T47D (cell line): ENCODE measurements around the gene AKNA.

Source experiments
- DNase-seq, 2 experiments: peaks; one replicate each; pipeline versions ENCODE4 v3.0.0 to v3.0.0-alpha.2; 2011 to 2012; ENCODE audit warnings: low read depth in 1 of 2, low spot score in 1 of 2
- JUND ChIP-seq: IDR thresholded peaks from 2 replicates; pipeline ENCODE4 v1.6.1; 2012; ENCODE audit warnings: low read depth
- in situ Hi-C: cut with HindIII; loops from 2 replicates; pipeline ENCODE4 v1.10.0; 2016; ENCODE audit warnings: low sequenced_read_pairs, low pct_unique_long_range_greater_than_20kb

AKNA gene

DNA sequence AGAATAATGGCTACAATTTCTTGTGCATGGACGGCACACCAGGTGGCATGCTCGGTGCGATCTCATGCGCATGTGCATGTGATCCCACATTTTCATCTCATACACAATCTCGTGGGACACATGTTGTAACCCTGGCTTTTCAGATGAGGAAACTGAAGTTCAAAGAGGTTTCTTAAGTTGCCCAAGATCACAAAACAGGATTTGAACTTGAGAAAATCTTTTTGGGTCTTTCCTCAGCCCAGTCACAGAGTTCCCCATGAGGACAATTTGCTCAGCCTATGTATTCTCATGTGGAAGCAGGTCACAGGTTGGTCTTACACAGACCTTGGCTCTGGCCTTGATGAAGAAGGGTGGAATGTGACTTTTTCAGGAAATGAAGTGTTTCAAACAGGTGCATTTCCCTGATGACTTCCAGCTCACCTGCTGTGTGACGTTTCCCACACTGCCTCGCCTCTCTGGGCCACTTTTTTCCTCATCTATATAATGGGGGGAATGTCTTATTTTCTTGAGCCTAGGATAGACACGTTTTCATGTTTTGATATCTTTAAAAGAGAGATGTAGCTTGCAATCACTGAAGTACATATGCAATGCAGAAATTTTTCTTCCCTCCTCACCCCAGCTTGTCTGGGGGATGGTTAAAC is 71.9 kb downstream of the AKNA start:
- in situ Hi-C loops, result no loop called here
- no peak for TF ChIP-seq JUND
- no peak for DNase-seq

DNA sequence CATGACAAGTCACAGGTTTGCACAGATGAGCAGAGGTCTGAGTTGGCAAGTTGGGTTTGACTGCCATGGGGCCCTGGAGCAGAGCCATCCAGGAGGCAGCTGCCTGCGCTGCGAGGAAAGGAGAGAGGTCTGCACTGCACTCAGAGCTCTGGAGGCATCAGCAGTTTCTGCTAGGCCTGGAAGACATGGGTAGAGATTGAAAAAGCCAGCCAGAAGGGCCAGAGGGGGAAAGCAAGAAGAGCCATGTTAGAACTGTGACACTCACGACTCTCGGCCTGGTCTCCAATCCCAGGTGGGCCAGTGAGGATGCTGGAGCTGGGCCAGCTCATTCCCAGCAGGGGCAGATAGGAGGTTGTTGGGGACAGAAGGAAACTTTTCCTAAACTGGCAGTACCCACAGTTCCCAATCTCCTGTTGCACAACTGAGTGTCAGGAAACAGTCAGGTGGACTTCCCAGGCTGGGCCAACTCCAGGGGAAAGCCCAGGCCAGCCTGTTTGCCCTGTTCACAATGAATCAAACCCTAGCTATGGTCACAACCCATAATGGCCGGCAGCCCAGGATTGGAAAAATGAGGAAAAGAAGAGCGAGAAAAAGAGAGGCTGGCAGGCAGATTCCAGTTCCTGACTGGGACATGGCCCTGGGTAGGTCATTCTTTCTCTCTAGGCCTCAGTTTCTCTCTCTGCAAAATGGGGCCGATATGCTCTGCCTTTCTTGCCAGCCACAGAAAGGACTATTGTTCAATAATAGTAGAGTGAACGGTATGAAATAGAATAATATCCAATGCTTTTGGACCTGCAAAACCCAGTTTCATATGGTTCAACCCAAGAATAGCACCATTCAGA is 72.7 kb downstream of the AKNA start:
- in situ Hi-C loops, result no loop called here
- DNase-seq, result no peak
- TF ChIP-seq JUND, result no peak

DNA sequence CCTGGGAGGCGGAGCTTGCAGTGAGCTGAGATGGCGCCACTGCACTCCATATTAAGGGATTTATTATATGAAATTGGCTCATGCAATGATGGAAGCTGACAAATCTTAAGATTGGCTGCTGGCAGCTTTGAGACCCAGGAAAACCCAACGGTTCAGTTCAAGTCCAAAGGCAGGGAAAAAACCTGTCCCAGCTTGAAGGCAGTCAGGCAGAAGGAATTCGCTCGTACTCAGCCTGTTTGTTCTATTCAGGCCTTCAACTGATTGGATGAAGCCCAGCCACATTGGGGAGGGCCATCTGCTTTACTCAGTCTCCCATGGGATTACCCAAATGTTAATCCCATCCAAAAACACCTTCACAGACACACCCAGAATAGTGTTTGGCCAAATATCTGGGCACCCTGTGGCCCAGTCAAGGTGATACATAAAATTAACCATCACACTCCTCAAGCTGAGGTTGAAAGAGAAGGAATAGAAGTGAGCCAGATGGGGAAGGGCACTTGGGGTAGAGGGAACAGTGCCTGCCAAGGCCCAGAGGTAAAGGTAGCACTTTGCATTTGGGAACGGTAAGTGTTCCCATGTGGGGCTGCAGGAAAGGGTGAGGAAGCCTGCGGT is 73.4 kb downstream of the AKNA start:
- in situ Hi-C loops, result no loop called here
- TF ChIP-seq JUND, result no peak
- DNase-seq, result no peak

DNA sequence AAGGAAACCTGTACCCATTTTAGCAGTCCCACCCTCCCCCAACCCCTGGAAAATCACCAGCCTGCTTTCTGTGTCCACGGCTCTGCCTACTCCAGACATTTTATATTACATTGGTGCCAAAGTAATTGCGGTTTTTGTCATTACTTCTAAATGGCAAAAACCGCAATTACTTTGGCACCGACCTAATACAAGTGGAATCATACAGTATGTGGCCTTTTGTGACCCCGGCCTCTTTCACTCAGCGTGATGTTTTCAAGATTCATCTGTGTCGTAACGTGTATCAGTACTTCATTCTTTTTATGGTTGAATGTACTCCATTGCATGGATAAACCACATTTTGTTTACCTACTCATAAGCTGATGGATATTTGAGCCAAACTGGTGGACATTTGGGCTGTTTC is 74.6 kb downstream of the AKNA start:
- DNase-seq, result no peak
- in situ Hi-C loops, result no loop called here

DNA sequence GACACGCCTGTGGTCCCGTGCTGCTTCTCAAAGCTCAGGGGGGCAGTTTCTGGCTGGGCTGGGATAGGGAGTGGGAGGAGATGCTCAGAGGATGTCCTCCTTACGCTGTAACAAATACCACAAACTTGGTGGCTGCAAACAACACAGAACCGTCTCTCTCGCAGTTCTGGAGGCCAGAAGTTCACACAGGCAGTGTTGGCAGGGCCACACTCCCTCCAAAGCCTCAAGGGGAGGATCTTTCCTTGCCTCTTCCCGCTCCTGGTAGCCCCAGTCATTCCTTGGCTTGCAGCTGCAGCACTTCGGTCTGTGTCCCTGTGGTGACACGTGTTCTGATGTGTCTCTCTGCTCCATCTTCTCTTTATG is 75.3 kb downstream of the AKNA start:
- no peak for DNase-seq
- no peak for TF ChIP-seq JUND
- in situ Hi-C loops, result no loop called here

More for the DNA sequence above, 74.6 kb downstream of the AKNA start:
- no peak for TF ChIP-seq JUND

DNA sequence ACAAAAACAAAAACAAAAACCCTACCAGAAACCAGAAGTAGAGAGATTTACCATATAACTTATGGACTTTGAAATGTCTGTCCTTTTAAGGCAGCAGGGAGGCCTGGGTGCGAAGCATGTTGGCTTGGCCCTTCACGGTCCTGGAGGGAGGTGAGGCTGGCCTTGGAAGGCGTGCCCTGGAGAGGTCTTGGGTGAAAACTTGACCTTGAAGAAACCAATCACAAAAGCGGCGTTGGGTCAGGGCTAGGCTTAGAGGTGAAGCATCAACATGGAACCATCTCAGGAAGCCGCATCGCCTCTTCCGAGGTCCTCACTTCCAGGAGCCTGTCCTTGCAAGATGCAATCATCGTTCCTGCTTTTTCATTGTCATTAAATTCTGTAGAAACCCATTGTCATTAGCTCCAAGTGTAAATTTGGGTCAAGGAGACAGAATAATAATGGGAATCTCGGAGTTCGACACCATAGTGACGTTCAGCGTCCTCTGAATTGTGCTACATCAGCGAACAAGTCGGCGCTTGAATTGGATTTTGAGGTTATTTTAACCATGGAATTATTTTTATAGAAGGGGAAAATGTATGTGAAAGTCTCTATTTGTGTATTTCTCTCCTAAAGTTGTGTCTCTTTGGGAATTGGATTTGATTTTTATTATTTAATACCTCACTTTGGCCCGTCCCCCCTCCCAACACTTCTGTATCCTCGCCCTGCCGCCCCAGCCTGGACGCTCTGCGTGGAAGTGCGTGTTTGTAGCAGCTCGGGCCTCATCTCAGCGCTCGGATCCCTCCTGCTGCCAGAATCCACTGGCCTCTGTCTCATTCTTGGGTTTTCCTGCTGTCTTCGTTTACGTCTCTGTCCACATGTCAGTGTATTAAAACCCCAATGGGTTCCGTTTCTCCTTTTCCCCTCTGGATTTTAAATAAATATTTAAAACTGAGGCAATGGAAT is 75.9 kb downstream of the AKNA start:
- no peak for DNase-seq
- TF ChIP-seq JUND, result no peak
- in situ Hi-C loops, result no loop called here

DNA sequence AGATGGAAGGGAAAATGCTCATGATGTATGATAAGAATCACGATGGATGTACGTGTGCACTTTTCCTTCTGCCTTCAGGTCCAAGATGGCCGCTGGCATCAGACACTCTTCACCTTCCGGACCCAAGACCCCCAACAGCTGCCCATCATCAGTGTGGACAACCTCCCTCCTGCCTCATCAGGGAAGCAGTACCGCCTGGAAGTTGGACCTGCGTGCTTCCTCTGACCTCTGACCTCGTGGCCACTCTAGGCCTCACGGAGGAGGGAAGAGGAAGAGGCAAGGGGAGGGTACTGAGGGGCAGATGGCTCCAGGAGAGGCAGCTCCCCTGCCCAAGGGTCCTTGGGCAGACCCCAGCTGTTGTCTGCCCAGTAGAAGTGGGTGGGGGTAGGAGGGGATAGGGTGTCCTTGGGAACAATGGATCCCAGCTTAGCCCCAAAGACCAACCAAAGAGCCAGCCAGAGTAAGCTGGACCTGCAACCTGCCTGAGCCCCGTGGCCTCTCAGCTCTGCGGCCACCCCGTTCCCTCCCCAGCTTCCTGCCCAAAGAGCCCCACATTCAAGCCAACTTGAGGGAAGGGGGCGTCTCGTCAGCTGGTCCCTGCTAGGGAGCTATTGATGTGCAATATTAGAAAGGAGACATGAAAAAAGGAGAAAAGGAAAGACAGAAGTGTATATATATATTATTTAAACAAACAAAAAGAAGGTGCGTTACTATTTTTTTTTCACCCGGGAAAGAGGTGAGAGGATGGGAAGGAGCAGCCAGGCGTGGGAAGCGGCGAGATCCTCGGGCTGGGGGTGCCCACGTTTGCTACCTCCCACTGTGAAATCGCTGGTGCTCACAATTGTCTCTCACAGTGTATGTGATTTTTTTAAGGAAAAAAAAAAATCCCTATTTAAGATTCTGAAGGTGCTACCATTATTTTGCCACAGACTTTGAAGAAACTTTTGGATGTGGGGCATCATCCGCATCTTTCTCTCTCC is 77.0 kb downstream of the AKNA start:
- no peak for TF ChIP-seq JUND
- no peak for DNase-seq
- in situ Hi-C loops, result no loop called here

DNA sequence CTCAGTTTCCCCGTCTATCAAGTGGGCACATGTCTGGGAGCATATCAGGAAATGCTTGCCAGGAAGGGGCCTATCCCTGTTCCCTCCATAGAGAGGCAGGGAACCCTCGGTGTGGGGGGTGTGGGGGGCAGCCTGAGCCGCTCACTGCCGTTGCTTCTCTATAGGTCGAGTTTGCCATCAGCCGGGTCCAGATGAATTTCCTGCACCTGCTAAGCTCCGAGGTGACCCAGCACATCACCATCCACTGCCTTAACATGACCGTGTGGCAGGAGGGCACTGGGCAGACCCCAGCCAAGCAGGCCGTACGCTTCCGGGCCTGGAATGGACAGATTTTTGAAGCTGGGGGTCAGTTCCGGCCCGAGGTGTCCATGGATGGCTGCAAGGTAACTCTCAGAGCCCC is 78.7 kb downstream of the AKNA start:
- in situ Hi-C loops, result no loop called here
- no peak for TF ChIP-seq JUND
- DNase-seq, result no peak

DNA sequence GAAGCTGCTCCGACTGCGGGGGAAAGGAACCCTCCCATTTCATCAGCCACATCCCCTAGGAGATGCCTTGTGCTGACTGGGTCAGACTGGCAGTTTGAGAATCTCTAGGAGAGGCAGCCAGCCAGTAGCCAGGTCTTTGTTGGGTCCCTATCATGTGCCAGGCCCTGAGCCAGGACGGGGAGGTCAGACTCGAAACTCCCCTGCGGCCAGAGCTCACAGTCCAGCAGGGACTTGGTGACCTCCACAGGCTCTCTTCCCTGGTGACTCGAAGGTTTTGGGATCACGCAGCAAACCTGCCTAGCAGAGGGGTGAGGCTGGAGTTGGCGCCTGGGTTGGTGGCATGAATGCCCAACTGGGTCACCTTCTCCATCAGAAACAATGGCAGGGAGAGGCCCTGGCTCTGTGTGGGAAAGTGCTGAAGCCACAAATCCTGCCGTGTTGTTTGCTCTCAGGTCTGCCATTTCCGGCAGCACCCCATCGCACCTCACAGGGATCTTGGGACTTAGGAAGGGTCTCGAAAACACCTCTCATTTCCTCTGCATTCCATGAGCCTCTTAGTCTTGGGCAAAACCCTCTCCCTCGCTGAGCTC is 79.3 kb downstream of the AKNA start:
- no peak for TF ChIP-seq JUND
- in situ Hi-C loops, result no loop called here
- DNase-seq, result no peak

DNA sequence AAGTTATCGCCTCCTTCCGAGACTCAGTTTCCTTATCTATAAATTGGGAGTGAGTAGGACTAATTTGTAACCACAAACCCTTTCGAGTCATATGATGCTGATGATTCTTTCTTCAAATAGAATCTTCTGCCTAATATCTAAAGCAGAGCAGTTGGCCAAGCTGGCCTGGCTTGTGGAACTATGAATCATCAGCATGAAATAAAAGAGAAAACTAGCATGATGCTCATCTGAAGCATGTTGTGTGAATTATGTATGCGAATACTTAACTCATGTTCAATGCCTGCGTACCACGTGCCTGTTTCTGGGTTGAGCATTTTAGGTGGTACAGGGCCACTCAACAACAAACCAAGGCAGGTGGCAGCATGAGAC is 79.9 kb downstream of the AKNA start:
- in situ Hi-C loops, result no loop called here
- TF ChIP-seq JUND, result no peak
- no peak for DNase-seq
